HS-5 (cell line): ENCODE measurements around the gene PSMD2.

Experiments
- DNase-seq: peaks from one replicate; pipeline ENCODE4 v3.0.0-alpha.2; 2012; ENCODE audit warnings: low read depth

PSMD2 gene

GRCh38 chr3:184357248-184358123 is 58.4 kb downstream of the PSMD2 start:
- DNase-seq = no peak

- no peak for DNase-seq
Measured at GRCh38 chr3:184358124-184358767, 59.2 kb downstream of the PSMD2 start.
